Immature natural killer cell (primary cell): Measurements from ENCODE around the gene AKR7A2. TPM values are rescaled to one million over a fixed set of nuclear protein-coding genes. Genes with fewer than 3 reads are reported as not detected.
A peak's percentile ranks its signal among the peaks of the same experiment; 100 is the strongest.
"Not testable (repeated sequence)": the region's sequence is repeated elsewhere in the genome, so short reads cannot be mapped to it uniquely, and the experiment has no call there.

Experiments
- DNase-seq, 3 donors: peaks; one replicate each; pipeline ENCODE4 v3.0.0; 2022; ENCODE audit warnings: mixed read lengths in 1 of 3
- H3K27ac Mint-ChIP-seq, 6 donors: one replicate each; pipeline ENCODE4 v1.8.0; 2020; ENCODE audit warnings: mixed read lengths in 6 of 6, mild to moderate bottlenecking in 5 of 6, inconsistent platforms in 4 of 6, moderate library complexity in 3 of 6
- H3K27me3 Mint-ChIP-seq, 3 donors: one replicate each; pipeline ENCODE4 v1.8.0; 2020 to 2021; ENCODE audit warnings: low read depth in 3 of 3, mild to moderate bottlenecking in 3 of 3, mixed read lengths in 3 of 3, moderate library complexity in 3 of 3, inconsistent platforms in 1 of 3
- H3K36me3 Mint-ChIP-seq, 3 donors: one replicate each; pipeline ENCODE4 v1.8.0; 2020; ENCODE audit warnings: mixed read lengths in 3 of 3, inconsistent platforms in 2 of 3, mild to moderate bottlenecking in 2 of 3
- H3K4me1 Mint-ChIP-seq, 2 donors: one replicate each; pipeline ENCODE4 v1.8.0; 2020; ENCODE audit warnings: inconsistent platforms in 2 of 2, mild to moderate bottlenecking in 2 of 2, mixed read lengths in 2 of 2, moderate library complexity in 1 of 2
- H3K4me3 Mint-ChIP-seq, 5 donors: one replicate each; pipeline ENCODE4 v1.8.0; 2020; ENCODE audit warnings: mild to moderate bottlenecking in 5 of 5, mixed read lengths in 5 of 5, inconsistent platforms in 3 of 5, moderate library complexity in 3 of 5
- H3K9me3 Mint-ChIP-seq, 6 donors: one replicate each; pipeline ENCODE4 v1.8.0; 2020; ENCODE audit warnings: mild to moderate bottlenecking in 6 of 6, mixed read lengths in 6 of 6, inconsistent platforms in 4 of 6, moderate library complexity in 3 of 6
- polyA plus RNA-seq, 3 donors: library from polyadenylated mRNA; unstranded; fragments of 300-500 nt; fragmentation: Illumina TruSeq; gene quantifications; one replicate each; pipeline ENCODE4 v1.2.3, GENCODE V29; 2021

AKR7A2 gene
- polyA plus RNA-seq, 3 donors from 2014 or later: 130 to 217 (median 153) TPM

GRCh38 chr1:19272064-19272463, 39.9 kb downstream of the AKR7A2 start:
- H3K27ac Mint-ChIP-seq: no peak overlapping the region
- peaks cover 0 to 12% (median 5%) of the 10 kb centered on the region in 3 donors for H3K36me3 Mint-ChIP-seq
- H3K9me3 Mint-ChIP-seq: peaks cover 1 to 10% (median 4%) of the 10 kb centered on the region in 6 donors
- H3K27me3 Mint-ChIP-seq: peaks cover 7 to 15% (median 13%) of the 10 kb centered on the region in 3 donors
- DNase-seq: no peak
- no peak overlapping the region for H3K4me3 Mint-ChIP-seq
- H3K4me1 Mint-ChIP-seq: peaks cover 0 to 2% of the 10 kb centered on the region in 2 donors

- not testable (repeated sequence) for H3K4me3 Mint-ChIP-seq, H3K27ac Mint-ChIP-seq, DNase-seq, H3K36me3 Mint-ChIP-seq, H3K9me3 Mint-ChIP-seq, H3K4me1 Mint-ChIP-seq
- peaks cover 7 to 13% (median 10%) of the 10 kb centered on the region in 3 donors for H3K27me3 Mint-ChIP-seq
Observed at GRCh38 chr1:19270343-19270730, 41.6 kb downstream of the AKR7A2 start.

- H3K9me3 Mint-ChIP-seq, H3K4me3 Mint-ChIP-seq, H3K27ac Mint-ChIP-seq, DNase-seq, H3K4me1 Mint-ChIP-seq, H3K36me3 Mint-ChIP-seq: not testable (repeated sequence)
- peaks cover 4 to 12% (median 7%) of the 10 kb centered on the region in 3 donors for H3K27me3 Mint-ChIP-seq
Observed at GRCh38 chr1:19269427-19270342, 42.3 kb downstream of the AKR7A2 start.

- DNase-seq: no peak
- Mint-ChIP-seq H3K27me3 (peaks cover 5 to 7% (median 7%) of the 10 kb centered on the region in 3 donors), H3K9me3 (no peaks in the 10 kb centered on the region), H3K27ac (no peak overlapping the region), H3K4me1 (peaks cover 0 to 2% of the 10 kb centered on the region in 2 donors), H3K4me3 (no peak overlapping the region), H3K36me3 (peaks cover 0 to 5% (median 4%) of the 10 kb centered on the region in 3 donors)
Observed at GRCh38 chr1:19268445-19268844, 43.5 kb downstream of the AKR7A2 start.

GRCh38 chr1:19262744-19263143, 49.2 kb downstream of the AKR7A2 start:
- H3K4me3 Mint-ChIP-seq: no peak overlapping the region
- H3K4me1 Mint-ChIP-seq: no peaks in the 10 kb centered on the region

GRCh38 chr1:19262047-19262446, 49.9 kb downstream of the AKR7A2 start:
- no peaks in the 10 kb centered on the region for H3K4me1 Mint-ChIP-seq
- no peak overlapping the region for H3K4me3 Mint-ChIP-seq
- peaks cover 0 to 4% (median 2%) of the 10 kb centered on the region in 3 donors for H3K27me3 Mint-ChIP-seq
- peaks cover 3 to 8% (median 3%) of the 10 kb centered on the region in 3 donors for H3K36me3 Mint-ChIP-seq
- DNase-seq: no peak
- no peaks in the 10 kb centered on the region for H3K9me3 Mint-ChIP-seq
- H3K27ac Mint-ChIP-seq: no peak overlapping the region

More at GRCh38 chr1:19262744-19263143, 49.2 kb downstream of the AKR7A2 start:
- Mint-ChIP-seq H3K27ac (no peak overlapping the region), H3K36me3 (peaks cover 0 to 4% (median 0%) of the 10 kb centered on the region in 3 donors), H3K27me3 (peaks cover 0 to 4% (median 2%) of the 10 kb centered on the region in 3 donors), H3K9me3 (no peaks in the 10 kb centered on the region)
- no peak for DNase-seq

- H3K27ac Mint-ChIP-seq: peak overlapping the region in 1 of 6 donors; percentile 2
- peaks cover 0 to 4% (median 2%) of the 10 kb centered on the region in 3 donors for H3K27me3 Mint-ChIP-seq
- DNase-seq: no peak
- H3K36me3 Mint-ChIP-seq: peaks cover 4 to 10% (median 5%) of the 10 kb centered on the region in 3 donors
- H3K4me1 Mint-ChIP-seq: no peaks in the 10 kb centered on the region
- no peak overlapping the region for H3K4me3 Mint-ChIP-seq
- H3K9me3 Mint-ChIP-seq: no peaks in the 10 kb centered on the region
Observed at GRCh38 chr1:19260211-19261138, 51.5 kb downstream of the AKR7A2 start.

- no peak overlapping the region for H3K4me3 Mint-ChIP-seq
- no peaks in the 10 kb centered on the region for H3K9me3 Mint-ChIP-seq
- DNase-seq: no peak
- no peak overlapping the region for H3K27ac Mint-ChIP-seq
- H3K36me3 Mint-ChIP-seq: peaks cover 4 to 10% (median 5%) of the 10 kb centered on the region in 3 donors
- H3K27me3 Mint-ChIP-seq: peaks cover 0 to 2% (median 1%) of the 10 kb centered on the region in 3 donors
- H3K4me1 Mint-ChIP-seq: peaks cover 5% of the 10 kb centered on the region in 2 donors
Observed at GRCh38 chr1:19258353-19258752, 53.6 kb downstream of the AKR7A2 start.

- Mint-ChIP-seq H3K4me1 (peaks cover 13 to 14% of the 10 kb centered on the region in 2 donors), H3K4me3 (no peak overlapping the region), H3K27ac (no peak overlapping the region), H3K27me3 (peaks cover 0 to 2% (median 1%) of the 10 kb centered on the region in 3 donors), H3K9me3 (no peaks in the 10 kb centered on the region), H3K36me3 (peaks cover 4 to 10% (median 5%) of the 10 kb centered on the region in 3 donors)
- no peak for DNase-seq
Observed at GRCh38 chr1:19257178-19257914, 54.6 kb downstream of the AKR7A2 start.

- H3K4me3 Mint-ChIP-seq, H3K27ac Mint-ChIP-seq, DNase-seq, H3K27me3 Mint-ChIP-seq, H3K9me3 Mint-ChIP-seq: not testable (repeated sequence)
- H3K36me3 Mint-ChIP-seq: peaks cover 4 to 10% (median 5%) of the 10 kb centered on the region in 3 donors
- H3K4me1 Mint-ChIP-seq: peaks cover 19 to 21% of the 10 kb centered on the region in 2 donors
Observed at GRCh38 chr1:19256301-19256700, 55.6 kb downstream of the AKR7A2 start.

GRCh38 chr1:19255288-19255687, 56.7 kb downstream of the AKR7A2 start:
- no peaks in the 10 kb centered on the region for H3K9me3 Mint-ChIP-seq
- H3K27me3 Mint-ChIP-seq: peaks cover 2 to 11% (median 5%) of the 10 kb centered on the region in 3 donors
- DNase-seq: no peak
- no peak overlapping the region for H3K27ac Mint-ChIP-seq
- peaks cover 28 to 31% of the 10 kb centered on the region in 2 donors for H3K4me1 Mint-ChIP-seq
- H3K4me3 Mint-ChIP-seq: no peak overlapping the region
- peaks cover 4 to 10% (median 5%) of the 10 kb centered on the region in 3 donors for H3K36me3 Mint-ChIP-seq

GRCh38 chr1:19254416-19254815, 57.5 kb downstream of the AKR7A2 start:
- no peak overlapping the region for H3K27ac Mint-ChIP-seq
- H3K36me3 Mint-ChIP-seq: peaks cover 4 to 10% (median 5%) of the 10 kb centered on the region in 3 donors
- peaks cover 2 to 11% (median 5%) of the 10 kb centered on the region in 3 donors for H3K27me3 Mint-ChIP-seq
- no peak overlapping the region for H3K4me3 Mint-ChIP-seq
- no peaks in the 10 kb centered on the region for H3K9me3 Mint-ChIP-seq
- DNase-seq: no peak
- peaks cover 30 to 35% of the 10 kb centered on the region in 2 donors for H3K4me1 Mint-ChIP-seq
